GM03348 (cell line): ENCODE data around the gene C1QTNF5.

Experiments
- DNase-seq: peaks from one replicate; pipeline ENCODE4 v3.0.0; 2012; ENCODE audit warnings: low spot score

C1QTNF5 gene

DNA sequence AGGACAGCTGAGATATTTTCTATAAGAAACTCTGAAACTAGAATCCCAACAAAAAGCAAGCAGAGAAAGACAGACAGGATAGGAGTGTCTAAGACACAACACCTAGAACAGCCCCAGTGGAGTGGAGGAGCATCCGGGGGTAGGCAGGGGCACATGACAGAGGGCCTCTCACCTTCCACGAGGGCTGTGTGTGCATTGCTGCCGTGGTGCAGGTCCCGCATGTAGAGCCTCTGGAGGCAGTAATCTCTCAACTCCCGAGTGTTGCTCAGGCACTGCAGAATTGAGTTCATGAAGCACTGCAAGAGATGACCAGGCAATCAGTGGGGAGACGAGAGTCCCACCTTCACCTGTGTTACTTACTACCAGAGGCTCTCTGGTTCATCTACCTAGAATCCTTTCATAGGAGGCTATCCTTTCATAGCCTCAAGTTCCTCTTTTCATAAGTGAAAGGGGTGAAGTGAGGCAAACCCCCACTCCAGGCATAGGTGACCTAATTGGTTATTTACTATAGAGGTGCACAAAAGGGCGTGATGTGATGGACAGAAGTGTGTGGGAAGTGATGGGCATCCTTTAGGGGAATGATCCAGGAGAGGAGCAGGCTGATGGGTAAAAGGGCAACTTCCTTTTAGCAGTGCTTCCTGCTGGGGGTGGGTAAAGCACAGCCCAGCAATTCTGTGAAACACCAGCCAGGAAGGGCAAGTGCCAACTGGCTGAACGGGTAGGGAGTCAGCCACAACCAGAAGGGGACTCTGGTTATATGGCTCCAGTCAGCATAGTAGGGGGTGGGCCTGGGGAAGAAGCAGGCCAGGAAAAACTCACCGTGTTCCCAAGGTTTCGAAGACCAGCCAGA is 18.9 kb upstream of the C1QTNF5 start:
- DNase-seq = no peak

DNA sequence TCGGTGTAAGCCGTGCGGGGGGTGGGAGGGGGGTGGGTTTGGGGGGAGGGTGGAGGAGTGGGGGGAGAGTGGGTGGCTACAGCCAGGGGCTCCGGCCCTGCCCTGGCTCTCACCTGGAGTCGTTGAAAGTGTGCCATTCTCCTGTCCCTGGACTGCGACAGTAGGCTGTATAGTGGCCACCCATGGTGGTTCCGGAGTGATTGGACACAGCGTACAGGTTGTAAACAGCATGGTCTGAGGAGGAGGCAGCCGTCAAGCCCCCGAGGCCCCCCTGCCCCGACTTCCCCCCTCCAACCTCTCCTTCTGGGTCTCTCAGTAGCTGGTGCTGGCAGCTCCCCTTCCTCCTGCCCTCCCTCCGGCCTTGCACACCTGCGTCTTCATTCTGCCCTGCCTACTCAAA is 16.4 kb upstream of the C1QTNF5 start:
- DNase-seq = no peak

DNA sequence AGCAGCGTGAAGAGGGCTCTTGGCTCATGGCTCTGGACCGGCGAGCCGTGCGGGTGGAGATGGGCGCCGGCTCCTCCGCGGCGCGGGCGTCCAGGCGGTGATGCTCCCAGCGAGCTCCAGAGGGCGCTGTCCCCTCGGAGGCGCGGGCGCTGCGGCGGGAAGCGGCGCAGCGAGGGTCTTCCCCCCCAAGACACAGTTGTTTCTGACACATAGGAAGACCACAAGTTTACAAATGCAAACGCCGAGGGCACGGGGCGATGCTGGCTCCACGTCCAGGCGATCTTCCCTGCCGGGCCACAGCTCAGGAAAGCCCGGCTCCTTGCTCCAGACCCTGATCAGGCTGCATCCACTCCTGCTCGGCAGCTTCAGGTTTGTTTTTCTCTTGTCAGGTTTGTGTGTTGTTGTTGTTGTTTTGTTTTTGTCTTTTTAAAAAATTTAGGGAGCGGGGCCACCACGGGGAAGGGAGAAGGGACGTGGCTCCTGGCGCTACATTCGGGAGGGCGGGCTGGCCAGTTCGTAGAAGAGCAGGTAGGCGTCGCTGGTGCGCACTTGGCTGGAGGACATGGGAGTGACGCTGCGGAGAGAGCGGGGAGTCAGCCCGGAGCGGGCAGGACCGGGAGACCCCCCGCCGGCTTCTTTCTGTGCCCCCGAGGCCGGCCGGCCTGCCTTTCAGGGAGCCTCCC is 15.8 kb upstream of the C1QTNF5 start:
- peak; percentile 93 for DNase-seq

DNA sequence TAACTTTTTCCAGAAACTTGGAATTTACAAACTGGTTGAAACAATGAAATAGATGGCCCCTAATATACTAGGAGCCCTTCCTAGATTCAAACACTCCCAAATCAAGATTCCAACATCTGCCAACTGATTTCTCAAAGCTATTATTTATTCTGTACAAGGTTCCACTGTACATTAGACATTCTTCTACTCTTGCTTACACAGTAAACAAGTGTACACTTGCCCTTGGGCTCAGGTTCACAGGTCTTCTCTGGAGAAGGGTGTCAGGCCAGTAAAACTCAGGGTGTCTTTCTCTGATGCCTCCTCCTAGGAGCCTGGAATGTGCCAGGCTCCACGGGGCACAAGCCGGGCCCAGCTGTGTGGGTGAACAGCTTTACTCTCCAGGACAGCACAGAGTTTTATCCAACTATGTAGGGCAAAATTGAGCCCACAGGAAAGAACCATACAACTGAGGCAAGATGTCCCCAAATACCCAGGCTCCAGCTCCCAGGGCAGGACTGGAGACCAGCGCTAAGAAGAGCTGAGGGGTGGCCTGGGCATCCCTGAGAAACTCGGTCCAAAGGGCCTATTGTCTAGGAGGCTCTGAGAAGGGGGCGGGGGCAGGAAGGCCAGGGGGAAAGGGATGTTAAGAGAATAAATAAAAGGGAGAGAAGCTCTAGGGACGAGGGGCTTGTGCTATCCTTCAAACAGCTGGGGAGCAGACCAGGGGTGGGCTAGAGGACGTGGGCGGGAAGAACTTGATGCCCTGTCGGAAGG is 14.6 kb upstream of the C1QTNF5 start:
- no peak for DNase-seq

GRCh38 chr11:119352857-119353260 is 12.2 kb upstream of the C1QTNF5 start:
- DNase-seq = no peak

- no peak for DNase-seq
Observed at GRCh38 chr11:119351232-119351631, 10.5 kb upstream of the C1QTNF5 start.

DNA sequence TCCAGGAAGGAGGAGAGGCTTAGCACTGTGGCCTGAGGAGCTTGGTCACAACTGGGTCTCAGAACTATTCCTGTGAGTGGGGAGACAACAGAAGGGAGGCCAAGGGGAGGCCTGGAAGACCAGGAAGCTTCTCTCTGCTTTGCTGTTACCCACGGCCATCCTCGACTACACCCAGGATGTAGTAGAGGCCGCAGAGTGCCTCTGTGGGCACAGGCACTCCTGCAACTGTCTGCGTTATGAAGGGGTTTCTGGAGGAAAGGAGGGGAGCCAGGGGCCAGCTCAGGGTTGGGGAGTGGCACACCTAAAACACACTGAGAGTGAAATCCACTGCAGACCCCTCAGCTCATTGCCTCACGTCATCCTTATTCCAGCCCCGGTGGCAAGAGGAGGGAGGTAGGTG is 9.6 kb upstream of the C1QTNF5 start:
- DNase-seq = no peak

- no peak for DNase-seq
Observed at GRCh38 chr11:119347940-119348605, 7.4 kb upstream of the C1QTNF5 start.

DNA sequence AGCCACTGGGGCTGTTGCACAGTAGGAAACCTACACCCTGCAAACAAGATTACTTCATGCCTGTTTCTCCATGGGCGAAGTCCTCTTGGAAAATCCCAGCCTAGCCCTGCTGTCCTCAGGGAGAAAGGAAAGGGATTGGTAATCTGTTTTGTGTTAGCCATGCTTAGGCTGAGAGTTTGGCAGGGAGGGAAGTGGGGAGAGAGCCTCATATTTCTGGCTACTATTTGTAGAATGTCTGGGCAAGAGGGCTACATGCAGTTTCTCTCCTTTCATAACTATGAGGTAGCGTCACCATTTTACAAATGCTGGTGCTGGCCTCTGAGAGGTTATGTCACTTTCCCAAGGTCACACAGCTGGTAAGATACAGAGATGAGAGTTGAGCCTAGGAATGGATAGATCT is 6.6 kb upstream of the C1QTNF5 start:
- peak; percentile 82 for DNase-seq

DNA sequence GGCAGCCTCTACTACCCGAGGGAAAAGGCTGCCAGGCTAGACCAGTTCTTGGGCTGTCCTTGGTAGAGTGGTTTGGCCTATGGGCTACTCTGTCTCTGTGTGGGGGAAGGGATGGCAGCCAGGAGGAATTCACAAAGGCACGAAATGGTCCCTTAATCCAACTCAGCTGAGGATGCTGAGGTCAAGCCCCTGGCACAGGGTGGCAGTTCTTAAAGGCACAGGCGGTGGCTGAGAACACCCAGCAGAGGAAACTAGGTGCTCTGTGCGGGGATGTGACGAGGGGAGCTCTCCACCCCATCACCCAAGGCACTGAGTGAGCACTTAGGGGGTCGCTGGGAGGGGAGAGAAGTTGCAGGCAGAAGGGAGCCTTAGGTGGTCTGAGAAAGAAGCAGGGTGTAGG is 5.9 kb upstream of the C1QTNF5 start, which contains the start of gene MFRP:
TSS of gene MFRP (minus strand) at position 101 of the 400 bp plus-strand sequence. CDS start 192 bp downstream, outside the sequence.
- DNase-seq = no peak

- DNase-seq = no peak
Observed at GRCh38 chr11:119345685-119346084, 5.0 kb upstream of the C1QTNF5 start.

- no peak for DNase-seq
Observed at GRCh38 chr11:119344291-119345010, 3.8 kb upstream of the C1QTNF5 start.

DNA sequence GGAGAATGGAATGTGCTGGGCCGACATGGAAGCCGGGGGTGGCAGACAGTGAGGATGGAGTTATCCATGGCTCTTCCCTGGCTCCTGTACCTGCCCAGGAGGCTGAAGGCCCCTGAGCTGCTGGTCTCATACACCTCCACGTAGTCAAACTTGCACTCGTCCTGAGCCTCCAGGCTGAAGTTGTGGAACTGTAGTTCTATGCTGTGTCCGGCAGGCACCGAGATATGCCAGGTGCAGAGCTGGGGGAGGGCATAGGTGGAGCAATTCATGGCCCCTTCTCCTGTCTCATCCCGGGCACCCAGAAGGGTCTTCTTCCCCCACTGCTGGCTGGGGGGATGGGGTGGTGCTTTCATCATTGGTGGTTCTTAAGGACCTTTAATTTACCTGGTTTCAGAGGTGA is 3.0 kb upstream of the C1QTNF5 start:
- DNase-seq = no peak

- no peak for DNase-seq
Observed at GRCh38 chr11:119342362-119343130, 1.9 kb upstream of the C1QTNF5 start.

DNA sequence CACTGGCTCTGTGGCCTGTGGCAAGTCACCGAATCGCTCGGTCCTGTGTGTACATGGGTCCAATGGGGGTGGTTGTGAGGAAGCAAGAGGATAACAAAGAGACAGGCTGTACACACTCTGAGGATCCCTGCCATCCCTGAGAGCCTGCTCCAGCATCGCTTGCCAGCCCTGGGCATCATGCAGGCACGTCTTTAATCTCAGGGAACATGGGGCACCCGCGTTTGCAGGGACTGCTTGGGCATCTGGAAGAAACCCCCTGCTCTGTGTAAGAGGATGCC is 1.3 kb upstream of the C1QTNF5 start:
- no peak for DNase-seq

- DNase-seq = no peak
Observed at GRCh38 chr11:119341222-119342022, 739 bp upstream of the C1QTNF5 start.

DNA sequence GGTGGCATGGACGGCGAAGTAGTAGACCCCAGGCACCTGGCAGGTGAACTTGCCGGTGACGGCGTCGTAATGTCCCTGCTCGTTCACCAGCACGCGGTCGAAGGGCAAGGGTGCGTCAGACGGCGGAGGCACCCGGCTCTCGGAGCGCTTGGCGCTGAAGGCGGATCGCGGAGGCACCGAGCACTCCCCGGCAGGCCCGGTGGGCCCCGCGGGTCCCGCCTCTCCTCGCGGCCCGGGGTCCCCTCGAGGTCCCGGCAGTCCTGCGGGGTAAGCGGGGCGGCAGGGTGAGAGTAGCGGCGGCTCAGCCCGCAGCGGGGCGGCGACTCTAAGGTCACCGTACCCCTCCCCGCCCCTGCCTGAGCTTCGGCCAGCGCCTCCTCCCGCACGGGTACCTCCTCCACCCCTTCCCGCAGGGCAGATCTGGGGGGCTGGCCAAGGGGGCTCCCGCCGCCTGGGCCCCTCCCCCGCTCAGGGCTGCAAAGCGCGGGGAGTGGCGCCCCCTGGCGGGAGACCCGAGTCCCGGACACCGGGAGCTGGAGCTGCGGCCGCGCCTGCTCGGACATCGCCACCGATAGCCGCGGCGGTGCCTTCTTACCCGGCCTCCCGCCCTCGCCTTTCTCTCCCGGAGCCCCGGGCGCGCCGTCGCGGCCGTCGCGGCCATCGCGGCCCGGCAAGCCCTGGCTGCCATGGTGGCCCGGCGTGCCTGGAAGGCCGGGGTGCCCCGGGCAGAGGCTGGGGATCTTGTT is 921 bp downstream of the C1QTNF5 start:
- peak; percentile 92 for DNase-seq

DNA sequence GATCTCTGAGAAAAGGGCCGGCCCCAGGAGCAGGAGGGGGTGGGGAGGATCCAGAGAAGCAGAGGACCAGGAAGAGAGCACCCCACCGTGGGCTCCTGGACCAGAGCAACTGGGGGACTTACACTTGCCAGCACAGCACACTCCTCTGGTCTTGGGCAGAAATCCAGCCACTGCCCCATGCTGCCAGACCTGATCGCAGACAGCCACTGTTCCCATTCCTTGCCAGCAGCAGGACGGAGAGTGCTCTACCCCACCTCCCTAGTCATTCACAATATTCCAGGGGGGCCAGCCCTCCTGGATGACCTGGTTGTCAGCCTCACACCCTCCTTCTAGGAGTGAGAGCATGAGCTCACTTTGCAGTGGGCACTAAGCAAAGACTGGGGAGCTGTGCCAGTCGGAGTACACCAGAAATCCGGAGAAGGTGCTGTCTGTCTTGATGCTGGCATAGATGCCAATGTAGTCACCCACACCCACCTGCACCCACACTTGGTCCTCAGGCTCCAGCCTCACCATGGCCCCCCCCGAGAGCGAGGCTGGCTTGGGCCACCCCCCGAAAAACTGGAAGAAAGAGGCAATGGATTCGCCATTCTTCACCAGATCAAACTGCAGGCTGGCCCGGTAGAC is 1.6 kb downstream of the C1QTNF5 start:
- no peak for DNase-seq
